ENCODE measurements around the gene NANOGP8. TPM values are rescaled to one million over a fixed set of nuclear protein-coding genes. Genes with fewer than 3 reads are reported as not detected.

The NANOGP8 gene
- total RNA-seq, 2 experiments from 2014 or later: not detected

DNA sequence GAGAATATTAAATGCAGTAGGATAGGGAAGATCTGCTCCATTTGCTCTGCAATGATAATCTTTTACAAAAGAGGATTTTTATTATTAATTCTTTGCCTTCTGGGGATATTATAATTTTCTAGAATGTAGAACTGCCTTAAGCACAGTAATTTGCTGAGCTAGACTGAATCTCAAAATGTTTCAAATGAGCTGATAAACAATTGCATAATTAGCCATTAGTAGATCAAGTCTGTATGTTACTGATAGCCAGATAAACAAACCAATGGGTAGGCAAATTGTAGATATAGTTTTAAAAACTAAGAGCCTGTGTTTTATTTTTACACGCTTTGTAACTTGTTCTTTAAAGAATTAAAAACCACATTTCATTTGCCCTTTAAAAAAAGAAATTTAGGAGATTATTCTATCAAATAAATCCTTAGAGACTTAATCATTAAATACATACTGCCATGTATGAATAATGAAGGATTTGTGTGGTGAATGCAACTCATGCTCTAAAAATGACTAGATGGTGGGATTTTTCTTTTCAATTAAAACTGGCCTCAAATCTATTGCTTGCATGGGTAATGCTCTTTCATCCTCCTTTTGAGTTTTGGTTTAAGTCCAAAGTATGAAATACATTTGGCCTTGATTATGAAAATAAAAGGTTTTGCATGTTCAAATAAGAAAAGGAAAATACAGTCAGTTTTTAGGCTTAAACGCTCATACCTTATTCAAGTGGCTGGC is 32.6 kb upstream of the NANOGP8 start:
- DNase-seq (no peak), ATAC-seq (no peak)
- H3K4me3 Mint-ChIP-seq: no peak overlapping the region
- POLR2A ChIA-PET: no interaction called here
- no peaks in the 10 kb centered on the region for H3K4me1 Mint-ChIP-seq (ENCODE audit: low read depth)
- intact Hi-C loops (cut with micrococcal nuclease): no loop called here
- no peaks in the 10 kb centered on the region for H3K27me3 Mint-ChIP-seq
- H3K36me3 Mint-ChIP-seq (ENCODE audit: low read depth): no peaks in the 10 kb centered on the region
- no peak overlapping the region for H3K27ac Mint-ChIP-seq
- TF ChIP-seq, protein P1, sequence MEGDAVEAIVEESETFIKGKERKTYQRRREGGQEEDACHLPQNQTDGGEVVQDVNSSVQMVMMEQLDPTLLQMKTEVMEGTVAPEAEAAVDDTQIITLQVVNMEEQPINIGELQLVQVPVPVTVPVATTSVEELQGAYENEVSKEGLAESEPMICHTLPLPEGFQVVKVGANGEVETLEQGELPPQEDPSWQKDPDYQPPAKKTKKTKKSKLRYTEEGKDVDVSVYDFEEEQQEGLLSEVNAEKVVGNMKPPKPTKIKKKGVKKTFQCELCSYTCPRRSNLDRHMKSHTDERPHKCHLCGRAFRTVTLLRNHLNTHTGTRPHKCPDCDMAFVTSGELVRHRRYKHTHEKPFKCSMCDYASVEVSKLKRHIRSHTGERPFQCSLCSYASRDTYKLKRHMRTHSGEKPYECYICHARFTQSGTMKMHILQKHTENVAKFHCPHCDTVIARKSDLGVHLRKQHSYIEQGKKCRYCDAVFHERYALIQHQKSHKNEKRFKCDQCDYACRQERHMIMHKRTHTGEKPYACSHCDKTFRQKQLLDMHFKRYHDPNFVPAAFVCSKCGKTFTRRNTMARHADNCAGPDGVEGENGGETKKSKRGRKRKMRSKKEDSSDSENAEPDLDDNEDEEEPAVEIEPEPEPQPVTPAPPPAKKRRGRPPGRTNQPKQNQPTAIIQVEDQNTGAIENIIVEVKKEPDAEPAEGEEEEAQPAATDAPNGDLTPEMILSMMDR (IDR thresholded peaks at IDR 0.05): no peak
- CTCF ChIA-PET: no interaction called here
- no peaks in the 10 kb centered on the region for H3K9me3 Mint-ChIP-seq

DNA sequence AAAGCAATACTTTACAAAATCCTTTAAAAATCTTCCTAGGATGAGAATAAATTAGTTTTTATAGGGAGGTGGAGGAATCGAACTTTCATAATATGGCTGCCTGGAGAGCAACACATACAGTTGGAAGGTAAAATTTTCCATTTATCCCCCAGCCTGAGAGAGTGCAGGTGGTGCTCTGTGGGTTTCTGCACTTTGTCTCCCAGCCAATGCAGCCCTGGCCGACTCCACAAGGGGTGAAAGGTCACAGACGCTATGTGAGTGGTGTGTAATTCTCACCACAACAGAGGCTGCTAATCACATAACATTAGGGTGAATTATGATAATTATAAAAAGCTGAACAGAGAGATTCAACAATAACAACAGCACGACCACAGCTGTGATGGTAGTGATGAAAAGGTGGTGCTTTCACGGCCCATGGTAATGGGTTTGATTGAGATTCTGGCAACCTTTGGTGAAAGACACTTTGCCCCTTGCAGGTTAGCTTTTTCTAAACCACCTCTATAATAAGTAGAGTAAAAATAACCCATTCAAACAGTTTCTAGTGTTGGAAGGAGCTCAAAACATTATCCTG is 30.1 kb upstream of the NANOGP8 start:
- no peaks in the 10 kb centered on the region for H3K27me3 Mint-ChIP-seq
- no peaks in the 10 kb centered on the region for H3K9me3 Mint-ChIP-seq
- H3K36me3 Mint-ChIP-seq (ENCODE audit: low read depth): no peaks in the 10 kb centered on the region
- no peak overlapping the region for H3K4me3 Mint-ChIP-seq
- TF ChIP-seq, protein P1 (IDR thresholded peaks at IDR 0.05): no peak
- no peak for DNase-seq
- ATAC-seq: no peak
- intact Hi-C loops (cut with micrococcal nuclease): no loop called here
- H3K4me1 Mint-ChIP-seq (ENCODE audit: low read depth): no peaks in the 10 kb centered on the region
- CTCF ChIA-PET: no interaction called here
- POLR2A ChIA-PET: no interaction called here
- H3K27ac Mint-ChIP-seq: no peak overlapping the region

DNA sequence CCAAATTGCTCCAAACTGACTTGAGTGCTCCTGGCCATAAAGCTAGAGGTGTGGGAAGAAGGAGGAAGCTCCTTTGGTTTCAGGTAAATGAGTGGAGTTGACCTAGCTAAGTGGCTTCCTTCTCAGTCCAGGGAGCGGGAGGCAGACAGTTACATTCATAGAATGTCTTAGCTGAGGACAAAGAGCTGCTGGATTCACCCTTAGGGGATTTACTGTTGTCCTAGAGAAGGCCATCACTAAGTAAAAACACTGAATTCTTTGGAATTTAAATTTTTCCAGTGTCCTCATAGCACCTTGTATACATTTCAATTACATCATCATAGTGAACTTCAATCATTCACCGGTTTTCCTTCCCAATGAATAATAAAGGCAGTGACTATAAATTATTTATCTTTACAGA is 27.3 kb upstream of the NANOGP8 start:
- H3K27me3 Mint-ChIP-seq: no peaks in the 10 kb centered on the region
- no peaks in the 10 kb centered on the region for H3K4me1 Mint-ChIP-seq (ENCODE audit: low read depth)

DNA sequence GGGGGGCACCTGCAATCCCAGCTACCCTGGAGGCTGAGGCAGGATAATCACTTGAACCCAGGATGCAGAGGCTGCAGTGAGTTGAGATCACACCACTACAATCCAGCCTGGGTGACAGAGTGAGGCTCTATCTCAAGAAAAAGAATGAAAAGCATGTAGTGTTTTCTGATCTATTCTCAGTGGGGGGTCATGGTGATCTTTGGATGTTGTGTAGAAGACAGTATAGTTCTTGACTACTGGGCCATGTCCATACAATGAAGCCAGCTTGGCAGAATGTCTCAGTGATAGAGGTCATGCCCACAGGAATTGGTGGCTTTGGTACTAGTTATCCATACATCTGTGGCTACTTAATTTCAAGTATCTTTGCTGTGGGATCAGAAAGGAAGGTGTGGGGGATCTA is 26.8 kb upstream of the NANOGP8 start:
- intact Hi-C loops (cut with micrococcal nuclease): no loop called here
- ChIA-PET POLR2A (no interaction called here), CTCF (no interaction called here)
- DNase-seq (no peak), ATAC-seq (no peak)
- H3K27ac Mint-ChIP-seq: no peak overlapping the region
- TF ChIP-seq, protein P1 (IDR thresholded peaks at IDR 0.05): no peak
- H3K4me1 Mint-ChIP-seq (ENCODE audit: low read depth): no peaks in the 10 kb centered on the region
- no peak overlapping the region for H3K4me3 Mint-ChIP-seq
- H3K27me3 Mint-ChIP-seq: no peaks in the 10 kb centered on the region
- no peaks in the 10 kb centered on the region for H3K9me3 Mint-ChIP-seq
- H3K36me3 Mint-ChIP-seq (ENCODE audit: low read depth): no peaks in the 10 kb centered on the region

More for the DNA sequence above, 27.3 kb upstream of the NANOGP8 start:
- Mint-ChIP-seq H3K27ac (no peak overlapping the region), H3K9me3 (no peaks in the 10 kb centered on the region), H3K36me3 (ENCODE audit: low read depth) (no peaks in the 10 kb centered on the region), H3K4me3 (no peak overlapping the region)
- TF ChIP-seq, protein P1 (IDR thresholded peaks at IDR 0.05): no peak
- CTCF ChIA-PET: no interaction called here
- POLR2A ChIA-PET: interaction anchor here (0.6 kb wide), 1 partner anchor 211 kb away, joined by 3 read pairs; no protein-coding TSS in a partner anchor
- no peak for ATAC-seq
- intact Hi-C loops (cut with micrococcal nuclease): no loop called here
- DNase-seq: no peak

DNA sequence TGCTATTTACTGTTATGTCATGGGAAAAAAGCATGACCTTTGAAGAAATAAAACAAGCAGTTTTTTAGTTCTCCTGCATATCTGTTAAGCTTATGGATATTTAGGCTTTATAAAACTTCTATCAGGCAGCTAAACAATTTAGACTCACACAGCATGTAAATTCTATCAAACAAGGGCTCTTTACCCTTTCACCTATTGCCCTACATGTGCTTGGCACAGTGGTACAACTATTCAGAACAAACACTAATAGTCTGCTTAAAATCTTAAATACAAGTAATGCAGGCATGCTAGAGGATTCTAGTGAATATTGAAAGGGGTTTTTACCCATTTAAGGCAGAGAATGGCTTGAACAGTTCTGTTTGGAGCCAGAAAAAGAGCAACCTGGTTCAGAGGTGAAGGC is 23.4 kb upstream of the NANOGP8 start:
- DNase-seq: no peak
- no peak overlapping the region for H3K27ac Mint-ChIP-seq
- H3K4me1 Mint-ChIP-seq (ENCODE audit: low read depth): no peaks in the 10 kb centered on the region
- no peak for ATAC-seq
- no peaks in the 10 kb centered on the region for H3K36me3 Mint-ChIP-seq (ENCODE audit: low read depth)
- no peaks in the 10 kb centered on the region for H3K27me3 Mint-ChIP-seq
- H3K9me3 Mint-ChIP-seq: no peaks in the 10 kb centered on the region
- POLR2A ChIA-PET: no interaction called here
- CTCF ChIA-PET: no interaction called here
- TF ChIP-seq, protein P1 (IDR thresholded peaks at IDR 0.05): no peak
- intact Hi-C loops (cut with micrococcal nuclease): no loop called here
- no peak overlapping the region for H3K4me3 Mint-ChIP-seq

Measured in activated CD8-positive, alpha-beta T cell treated with anti-CD3 and anti-CD28 coated beads for 36 hours (primary cell).